22Rv1 (cell line): Measurements from ENCODE around the gene CEP192.

Experiments
- ZFX ChIP-seq: fragments of 450-650 bp; IDR thresholded peaks from 2 replicates; pipeline ENCODE4 v1.6.1; 2017; ENCODE audit warnings: antibody characterized with exemption, borderline replicate concordance
- TF ChIP-seq, protein P1 (sequence below): fragments of 450-650 bp; IDR thresholded peaks from 2 replicates; pipeline ENCODE4 v1.5.1; 2017; ENCODE audit warnings: mild to moderate bottlenecking

DNA sequence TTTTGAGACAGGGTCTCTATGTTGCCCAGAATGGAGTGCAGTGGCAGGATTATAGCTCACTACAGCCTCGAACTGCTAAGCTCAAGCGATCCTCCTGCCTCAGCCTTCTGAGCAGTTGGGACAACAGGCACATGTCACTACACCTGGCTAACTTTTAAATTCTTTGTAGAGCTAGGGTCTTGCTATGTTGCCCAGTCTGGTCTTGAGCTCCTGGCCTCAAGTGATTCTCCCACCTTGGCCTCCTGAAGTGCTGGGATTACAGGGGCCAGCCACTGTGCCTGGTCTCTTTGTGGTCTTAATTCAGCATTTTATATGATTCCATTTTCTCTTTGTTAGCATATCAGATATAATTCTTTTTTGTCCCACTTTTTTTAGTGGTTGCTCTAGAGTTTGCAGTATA is 34.1 kb downstream of the CEP192 start:
- TF ChIP-seq, protein P1, sequence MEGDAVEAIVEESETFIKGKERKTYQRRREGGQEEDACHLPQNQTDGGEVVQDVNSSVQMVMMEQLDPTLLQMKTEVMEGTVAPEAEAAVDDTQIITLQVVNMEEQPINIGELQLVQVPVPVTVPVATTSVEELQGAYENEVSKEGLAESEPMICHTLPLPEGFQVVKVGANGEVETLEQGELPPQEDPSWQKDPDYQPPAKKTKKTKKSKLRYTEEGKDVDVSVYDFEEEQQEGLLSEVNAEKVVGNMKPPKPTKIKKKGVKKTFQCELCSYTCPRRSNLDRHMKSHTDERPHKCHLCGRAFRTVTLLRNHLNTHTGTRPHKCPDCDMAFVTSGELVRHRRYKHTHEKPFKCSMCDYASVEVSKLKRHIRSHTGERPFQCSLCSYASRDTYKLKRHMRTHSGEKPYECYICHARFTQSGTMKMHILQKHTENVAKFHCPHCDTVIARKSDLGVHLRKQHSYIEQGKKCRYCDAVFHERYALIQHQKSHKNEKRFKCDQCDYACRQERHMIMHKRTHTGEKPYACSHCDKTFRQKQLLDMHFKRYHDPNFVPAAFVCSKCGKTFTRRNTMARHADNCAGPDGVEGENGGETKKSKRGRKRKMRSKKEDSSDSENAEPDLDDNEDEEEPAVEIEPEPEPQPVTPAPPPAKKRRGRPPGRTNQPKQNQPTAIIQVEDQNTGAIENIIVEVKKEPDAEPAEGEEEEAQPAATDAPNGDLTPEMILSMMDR, result no peak
- TF ChIP-seq ZFX, result no peak
